Glutamatergic neuron (in vitro differentiated cells): ENCODE measurements around the gene ELMO1. TPM values are rescaled to one million over a fixed set of nuclear protein-coding genes. Genes with fewer than 3 reads are reported as not detected.

Source experiments
- DNase-seq: peaks from one replicate; pipeline ENCODE4 v3.0.0; 2022
- H3K27ac Mint-ChIP-seq: one replicate; pipeline ENCODE4 v1.8.0; 2020; ENCODE audit warnings: mild to moderate bottlenecking, mixed read lengths, inconsistent platforms; ENCODE audit not compliant: unreplicated experiment
- H3K27me3 Mint-ChIP-seq: one replicate; pipeline ENCODE4 v1.8.0; 2020; ENCODE audit warnings: mild to moderate bottlenecking, moderate library complexity, mixed read lengths, inconsistent platforms; ENCODE audit not compliant: unreplicated experiment
- H3K36me3 Mint-ChIP-seq: one replicate; pipeline ENCODE4 v1.8.0; 2020; ENCODE audit warnings: mild to moderate bottlenecking, mixed read lengths, inconsistent platforms; ENCODE audit not compliant: unreplicated experiment
- H3K4me1 Mint-ChIP-seq: one replicate; pipeline ENCODE4 v1.8.0; 2020; ENCODE audit warnings: mild to moderate bottlenecking, low read depth, mixed read lengths, inconsistent platforms; ENCODE audit not compliant: unreplicated experiment
- H3K4me3 Mint-ChIP-seq: one replicate; pipeline ENCODE4 v1.8.0; 2020; ENCODE audit warnings: mild to moderate bottlenecking, mixed read lengths, inconsistent platforms; ENCODE audit not compliant: unreplicated experiment
- H3K9me3 Mint-ChIP-seq: one replicate; pipeline ENCODE4 v1.8.0; 2020; ENCODE audit warnings: mild to moderate bottlenecking, moderate library complexity, mixed read lengths, inconsistent platforms; ENCODE audit not compliant: unreplicated experiment
- total RNA-seq: library from RNA; stranded (reverse); fragmentation: NEBNext Ultra II Directional; extraction: Animal tissue kit (Norgen Biotek cat#: 25700); gene quantifications from one replicate; pipeline ENCODE4 v1.2.1, GENCODE V29; 2021; ENCODE audit not compliant: unreplicated experiment
- TF ChIP-seq, protein P1 (sequence below): fragments of 200-600 bp; sonication (generic); IDR thresholded peaks from one replicate; pipeline ENCODE4 v1.5.0; 2021; ENCODE audit not compliant: partially characterized antibody, unreplicated experiment

The ELMO1 gene
- total RNA-seq, 1 donor from 2014 or later, result 5.5 TPM

DNA sequence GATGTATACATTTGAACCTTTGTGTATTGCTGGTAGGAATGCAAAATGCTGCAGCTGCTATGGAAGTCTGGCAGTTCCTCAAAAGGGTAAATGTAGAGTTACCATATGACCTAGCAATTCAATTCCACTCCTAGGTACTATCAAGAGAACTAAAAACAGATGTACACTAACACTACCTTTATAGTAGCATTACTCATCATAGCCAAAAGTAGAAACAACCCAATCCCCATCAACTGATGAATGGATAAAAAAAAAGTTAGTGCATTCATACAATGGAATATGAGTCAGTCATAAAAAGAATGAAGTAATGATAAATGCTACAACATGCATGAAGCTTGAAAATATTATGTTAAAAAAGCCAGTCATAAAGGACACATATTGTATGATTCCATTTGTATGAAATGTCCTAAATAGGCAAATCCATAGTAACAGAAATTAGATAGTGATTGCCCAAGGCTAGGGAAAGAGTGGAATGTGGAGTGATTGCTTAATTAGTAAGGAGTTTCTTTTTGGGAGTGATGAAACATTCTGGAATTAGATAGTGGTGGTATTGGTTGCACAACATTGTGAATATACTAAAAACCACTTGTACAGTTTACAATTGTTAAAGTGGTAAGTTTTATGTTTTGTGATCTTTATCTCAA, 628.0 kb downstream of the ELMO1 start:
- Mint-ChIP-seq H3K36me3 (no peaks in the 10 kb centered on the region), H3K4me3 (no peak overlapping the region), H3K4me1 (no peaks in the 10 kb centered on the region), H3K27ac (no peak overlapping the region), H3K9me3 (no peaks in the 10 kb centered on the region), H3K27me3 (no peaks in the 10 kb centered on the region)
- TF ChIP-seq, protein P1, sequence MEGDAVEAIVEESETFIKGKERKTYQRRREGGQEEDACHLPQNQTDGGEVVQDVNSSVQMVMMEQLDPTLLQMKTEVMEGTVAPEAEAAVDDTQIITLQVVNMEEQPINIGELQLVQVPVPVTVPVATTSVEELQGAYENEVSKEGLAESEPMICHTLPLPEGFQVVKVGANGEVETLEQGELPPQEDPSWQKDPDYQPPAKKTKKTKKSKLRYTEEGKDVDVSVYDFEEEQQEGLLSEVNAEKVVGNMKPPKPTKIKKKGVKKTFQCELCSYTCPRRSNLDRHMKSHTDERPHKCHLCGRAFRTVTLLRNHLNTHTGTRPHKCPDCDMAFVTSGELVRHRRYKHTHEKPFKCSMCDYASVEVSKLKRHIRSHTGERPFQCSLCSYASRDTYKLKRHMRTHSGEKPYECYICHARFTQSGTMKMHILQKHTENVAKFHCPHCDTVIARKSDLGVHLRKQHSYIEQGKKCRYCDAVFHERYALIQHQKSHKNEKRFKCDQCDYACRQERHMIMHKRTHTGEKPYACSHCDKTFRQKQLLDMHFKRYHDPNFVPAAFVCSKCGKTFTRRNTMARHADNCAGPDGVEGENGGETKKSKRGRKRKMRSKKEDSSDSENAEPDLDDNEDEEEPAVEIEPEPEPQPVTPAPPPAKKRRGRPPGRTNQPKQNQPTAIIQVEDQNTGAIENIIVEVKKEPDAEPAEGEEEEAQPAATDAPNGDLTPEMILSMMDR, result no peak
- no peak for DNase-seq

DNA sequence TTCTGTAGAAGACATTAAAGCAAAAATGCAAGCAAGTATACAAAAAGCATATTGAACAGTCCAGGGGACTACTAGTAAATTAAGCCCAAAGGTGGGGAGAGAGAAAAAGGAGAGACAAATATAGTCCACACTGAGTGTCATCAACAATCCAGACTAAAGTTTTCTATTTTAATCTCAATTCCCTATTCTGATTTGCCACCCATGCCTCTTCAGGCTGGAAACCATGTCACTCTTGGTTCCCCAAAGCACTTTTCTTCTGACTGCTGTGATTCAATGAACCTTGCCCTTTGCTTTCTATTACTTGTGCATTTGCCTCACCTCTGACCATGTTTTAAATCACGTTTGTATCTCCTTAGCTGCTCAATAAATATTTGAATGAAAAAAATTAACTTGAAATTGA, 629.0 kb downstream of the ELMO1 start:
- no peak for DNase-seq
- H3K36me3 Mint-ChIP-seq, result no peaks in the 10 kb centered on the region
- no peaks in the 10 kb centered on the region for H3K4me1 Mint-ChIP-seq
- TF ChIP-seq, protein P1, result no peak
- no peaks in the 10 kb centered on the region for H3K27me3 Mint-ChIP-seq
- H3K27ac Mint-ChIP-seq, result no peak overlapping the region
- H3K9me3 Mint-ChIP-seq, result no peaks in the 10 kb centered on the region
- H3K4me3 Mint-ChIP-seq, result no peak overlapping the region

DNA sequence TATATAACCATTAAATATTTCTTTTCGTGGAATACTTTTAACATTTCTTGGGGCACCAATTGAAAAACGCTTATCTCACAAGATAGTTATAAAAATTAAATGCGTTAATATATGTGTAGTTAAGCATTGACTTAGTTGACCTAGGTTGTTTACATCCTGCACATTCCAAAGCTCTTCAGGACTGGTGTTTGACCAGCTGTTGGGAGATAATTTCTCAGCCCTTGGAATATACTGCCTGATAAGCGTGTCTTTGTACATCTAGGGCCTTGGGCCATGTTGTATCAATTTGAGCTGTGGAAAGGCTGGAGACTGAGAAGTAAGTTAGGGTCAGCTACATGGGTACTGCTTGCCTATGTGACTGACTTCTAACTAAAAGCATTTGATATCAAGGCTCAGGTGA, 634.4 kb downstream of the ELMO1 start:
- H3K36me3 Mint-ChIP-seq, result no peaks in the 10 kb centered on the region
- H3K4me3 Mint-ChIP-seq, result no peak overlapping the region
- H3K9me3 Mint-ChIP-seq, result no peaks in the 10 kb centered on the region
- DNase-seq, result no peak
- H3K27ac Mint-ChIP-seq, result no peak overlapping the region
- no peaks in the 10 kb centered on the region for H3K4me1 Mint-ChIP-seq
- no peaks in the 10 kb centered on the region for H3K27me3 Mint-ChIP-seq
- TF ChIP-seq, protein P1, result no peak

DNA sequence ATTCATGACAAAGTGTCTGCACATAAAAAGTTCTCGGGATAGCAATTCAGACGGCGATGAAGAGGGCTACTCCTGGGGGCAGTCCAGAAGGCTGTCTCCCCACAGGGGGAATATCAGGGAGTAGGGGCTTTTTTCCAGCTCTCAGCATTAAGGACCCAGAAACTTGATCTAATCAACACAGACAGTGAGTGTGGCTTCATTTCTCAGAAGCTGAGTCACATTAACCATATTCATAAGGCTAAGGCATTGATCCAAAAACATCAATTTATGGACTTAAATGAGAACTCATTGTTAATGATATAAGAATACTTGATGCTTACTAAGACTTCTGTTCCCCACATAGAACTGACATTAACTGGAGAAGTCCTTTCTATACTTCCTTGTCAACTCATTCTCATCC, 636.9 kb downstream of the ELMO1 start:
- H3K27me3 Mint-ChIP-seq, result no peaks in the 10 kb centered on the region
- H3K36me3 Mint-ChIP-seq, result no peaks in the 10 kb centered on the region
- H3K4me3 Mint-ChIP-seq, result no peak overlapping the region
- no peak for DNase-seq
- no peak overlapping the region for H3K27ac Mint-ChIP-seq
- TF ChIP-seq, protein P1, result no peak
- peaks cover 5% of the 10 kb centered on the region for H3K4me1 Mint-ChIP-seq
- no peaks in the 10 kb centered on the region for H3K9me3 Mint-ChIP-seq

DNA sequence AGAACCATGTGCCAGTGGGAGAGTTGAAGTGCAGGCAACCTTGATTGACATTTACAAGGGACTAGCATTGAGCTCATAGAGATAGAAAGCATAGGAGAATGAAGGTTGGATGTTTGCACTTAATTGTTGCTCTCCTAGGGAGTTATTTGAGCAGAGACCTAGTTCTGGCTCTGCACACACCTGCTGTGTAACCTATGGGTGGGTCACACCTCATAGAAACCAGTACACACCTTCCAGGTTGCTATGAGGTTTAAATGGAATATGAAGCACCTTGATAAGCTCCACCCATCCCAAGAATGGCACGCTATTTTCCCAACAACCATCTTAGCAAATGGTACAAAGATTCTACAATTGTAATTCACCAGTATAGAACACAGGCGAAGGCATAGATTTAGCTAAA, 638.2 kb downstream of the ELMO1 start:
- H3K4me1 Mint-ChIP-seq, result peaks cover 5% of the 10 kb centered on the region
- peaks cover 2% of the 10 kb centered on the region for H3K9me3 Mint-ChIP-seq
- no peaks in the 10 kb centered on the region for H3K27me3 Mint-ChIP-seq
- H3K4me3 Mint-ChIP-seq, result no peak overlapping the region
- H3K27ac Mint-ChIP-seq, result no peak overlapping the region
- no peaks in the 10 kb centered on the region for H3K36me3 Mint-ChIP-seq
- DNase-seq, result no peak
- TF ChIP-seq, protein P1, result no peak
